Left lobe of liver (tissue), 1 donor: ENCODE results near the gene USP48. TPM values are rescaled to one million over a fixed set of nuclear protein-coding genes. Genes with fewer than 3 reads are reported as not detected.

Experiments used
- total RNA-seq: library from RNA; stranded (reverse); gene quantifications from one replicate; pipeline ENCODE4 v1.2.1, GENCODE V29; 2021
- donor health status: DM: no; HTN: yes; CAD: no.

Gene USP48
- total RNA-seq, 1 donor from 2014 or later = 22.7 TPM

Other genes starting within 250 kb of the USP48 start
- 10.8 TPM for gene RAP1GAP, start 113.8 kb downstream of the USP48 start, total RNA-seq
- gene LDLRAD2, start 29.1 kb upstream of the USP48 start, total RNA-seq = not detected
- 50.8 TPM for gene HSPG2, start 154.2 kb upstream of the USP48 start, total RNA-seq
- gene CELA3B, start 193.9 kb upstream of the USP48 start, total RNA-seq = 7.4 TPM
- gene CELA3A, start 218.5 kb upstream of the USP48 start, total RNA-seq = 13.4 TPM